Sciatic nerve (tissue), 2 donors: ENCODE results near the gene STRN3. TPM values are rescaled to one million over a fixed set of nuclear protein-coding genes. Genes with fewer than 3 reads are reported as not detected.

ENCODE experiments used
- ATAC-seq: fragments of 200-7000 bp; cut with Tn5 transposase; one replicate; pipeline ENCODE4 v1.9.1; 2020; ENCODE audit warnings: mild to moderate bottlenecking, moderate library complexity
- DNase-seq: peaks from one replicate; pipeline ENCODE4 v3.0.0-alpha.2; 2020; ENCODE audit warnings: low spot score
- intact Hi-C: fragments of 100-400 bp; cut with DNase I; formaldehyde crosslinking; loops from one replicate; pipeline ENCODE4 v1.14.2; 2022
- microRNA-seq: library from miRNA; unstranded; fragments of <30 nt; microRNA quantifications from one replicate; pipeline ENCODE4 v1.2.0, GENCODE V29; 2020
- total RNA-seq: library from RNA; stranded (reverse); fragmentation: NEBNext Ultra II Directional; extraction: Animal tissue kit (Norgen Biotek cat#: 25700); gene quantifications from one replicate; pipeline ENCODE4 v1.2.1, GENCODE V29; 2021
- donor health status: DM: no; HTN: no; CAD: no.
- donor health status: DM: no; HTN: no; CAD: no.

Gene STRN3
- total RNA-seq, 1 donor from 2014 or later: 50.1 TPM

DNA sequence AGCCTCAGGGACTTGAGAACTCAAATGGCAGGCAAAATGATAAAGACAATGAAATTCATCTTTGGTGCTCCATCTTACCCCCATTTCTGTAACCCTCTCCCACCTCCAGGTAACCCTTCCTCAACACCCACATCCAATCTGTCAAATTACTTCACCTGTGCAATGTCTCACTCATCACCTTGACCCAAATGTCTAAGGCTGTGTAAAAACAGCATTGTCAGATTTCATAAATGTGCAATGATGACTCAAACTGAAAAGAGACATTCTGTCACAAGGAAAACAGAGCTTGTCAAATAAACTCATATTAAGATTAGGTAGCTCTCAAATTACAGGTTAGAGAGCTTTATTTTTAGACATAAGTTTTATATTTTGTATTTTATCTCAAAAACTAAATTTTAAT lies 171.7 kb downstream of the STRN3 start:
- intact Hi-C loops: no loop called here
- DNase-seq (no peak), ATAC-seq (no peak)

- no peak for ATAC-seq
- no peak for DNase-seq
- intact Hi-C loops: no loop called here
These were observed 172.2 kb downstream of the STRN3 start for GRCh38 chr14:30853946-30854345.

DNA sequence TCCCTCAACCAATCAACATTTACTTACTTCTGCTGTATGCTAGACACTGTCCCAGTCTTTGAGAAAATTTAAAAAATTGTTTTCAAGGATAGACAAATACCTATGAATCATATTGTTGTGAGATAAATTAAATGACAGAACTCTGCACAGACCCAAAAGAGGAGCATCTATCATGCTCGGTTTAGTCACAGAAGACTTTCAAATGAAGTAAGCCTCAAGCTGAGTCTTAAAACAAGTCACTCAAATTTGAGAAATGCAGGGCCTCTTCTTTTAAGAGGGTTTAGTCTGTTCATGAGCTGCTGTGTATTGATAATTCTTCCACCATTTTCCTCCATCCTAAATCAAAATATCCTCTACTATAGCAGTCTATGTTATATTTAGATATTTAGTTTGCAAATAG lies 176.2 kb downstream of the STRN3 start:
- ATAC-seq (no peak), DNase-seq (no peak)
- intact Hi-C loops: no loop called here

DNA sequence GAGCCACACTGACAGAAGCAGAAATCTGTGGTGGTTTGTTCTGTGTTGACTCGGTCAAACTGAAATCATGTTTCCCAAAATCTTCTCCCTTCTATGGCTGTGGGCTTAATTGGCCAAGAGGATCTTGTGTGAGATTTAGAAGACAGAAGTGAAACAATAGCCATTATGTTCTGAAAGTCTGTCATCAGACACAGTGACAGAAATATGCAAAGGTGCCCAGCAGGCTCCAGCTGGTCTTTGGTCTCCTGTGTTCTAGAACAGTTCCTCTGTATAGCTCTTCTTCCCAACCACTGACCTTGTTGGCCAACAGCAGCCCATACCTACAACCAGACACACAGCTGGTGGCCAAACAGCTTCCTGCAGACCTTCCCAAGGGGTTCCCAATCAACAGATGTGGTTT lies 176.8 kb downstream of the STRN3 start:
- ATAC-seq (no peak), DNase-seq (no peak)
- intact Hi-C loops: no loop called here

- DNase-seq (no peak), ATAC-seq (no peak)
- intact Hi-C loops: no loop called here
These were observed 177.5 kb downstream of the STRN3 start for GRCh38 chr14:30848449-30849240.

Small RNAs within 50 kb of the gene (microRNA-seq; reads per million reads assigned to microRNA genes)
- 40.5 reads per million, percentile 43 among the genes with 10 or more reads in this experiment for gene MIR624

Other genes with a start within 250 kb of the STRN3 start
- 5.3 TPM for gene COCH, start 151.8 kb downstream of the STRN3 start, total RNA-seq
- gene AP4S1, start 730 bp downstream of the STRN3 start, total RNA-seq: 13.3 TPM
- gene HECTD1, start 181.4 kb upstream of the STRN3 start, total RNA-seq: 193 TPM